Measurements from ENCODE around the gene IGF2.

DNA sequence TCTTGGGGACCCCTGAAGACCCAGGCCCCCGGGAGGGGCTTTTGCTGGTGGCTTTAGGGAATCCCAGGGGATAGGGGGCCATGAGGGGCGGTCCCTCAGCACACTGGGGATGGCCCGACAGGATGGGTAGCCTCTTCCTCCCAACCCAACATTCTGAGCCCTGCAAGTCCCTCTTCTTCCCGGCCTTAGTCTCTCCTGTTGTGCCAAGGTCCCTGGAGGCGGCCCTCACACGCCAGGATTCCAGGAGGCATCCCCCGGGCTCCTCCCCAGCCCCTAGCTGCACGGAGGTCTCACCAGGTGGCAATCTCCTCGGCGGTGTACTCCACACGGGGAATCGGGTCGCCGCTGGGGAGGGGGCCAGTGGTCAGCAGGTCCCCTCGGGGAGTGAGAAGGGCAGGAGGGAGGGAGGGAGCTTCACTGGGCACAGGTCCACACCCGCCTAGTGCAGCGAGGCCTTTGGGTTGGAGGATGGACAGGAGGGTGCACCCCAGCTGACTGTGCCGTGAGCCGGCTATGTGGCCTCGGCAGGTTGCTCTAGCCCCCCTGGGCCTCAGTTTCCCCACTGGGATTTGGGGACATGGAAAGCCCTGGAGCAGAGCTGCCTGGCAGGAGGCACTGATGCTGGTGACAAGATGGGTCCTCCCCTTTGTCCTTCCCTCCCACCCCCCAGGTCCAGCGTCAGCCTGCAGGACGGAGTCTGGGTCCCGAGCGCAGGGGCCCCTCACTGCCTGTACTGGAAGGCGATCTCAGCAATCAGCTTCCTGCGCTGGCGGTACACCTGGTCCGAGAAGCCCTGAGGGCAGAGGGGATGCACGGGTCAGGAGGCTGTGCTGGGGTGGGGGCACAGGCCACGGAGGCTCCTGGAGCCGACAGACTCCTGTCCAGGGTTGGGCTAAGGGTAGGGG lies 28.2 kb upstream of the IGF2 start:
- TF ChIP-seq TAF1 (IDR thresholded peaks at IDR 0.05; ENCODE audit: borderline replicate concordance, insufficient read depth, low read length) (no peak), REST (IDR thresholded peaks at IDR 0.05; ENCODE audit: insufficient read depth in 1 of 2, low read depth in 2 of 2, low read length in 2 of 2) (no peak)
